ENCODE results near the gene AS3MT.

AS3MT gene

GRCh38 chr10:102856758-102857424, 12.4 kb upstream of the AS3MT start:
- no peak for DNase-seq

- no peak for DNase-seq
Observed at GRCh38 chr10:102859911-102860310, 9.4 kb upstream of the AS3MT start.

GRCh38 chr10:102863660-102864059, 5.6 kb upstream of the AS3MT start:
- DNase-seq: no peak

- DNase-seq: no peak
Observed at GRCh38 chr10:102865620-102866019, 3.6 kb upstream of the AS3MT start.

GRCh38 chr10:102868911-102869257, 386 bp upstream of the AS3MT start:
- DNase-seq: no peak

- no peak for DNase-seq
Observed at GRCh38 chr10:102870221-102870620, 951 bp downstream of the AS3MT start.

- no peak for DNase-seq
Observed at GRCh38 chr10:102872163-102872562, 2.9 kb downstream of the AS3MT start.

- DNase-seq: no peak
Observed at GRCh38 chr10:102876747-102877153, 7.5 kb downstream of the AS3MT start.

- DNase-seq: no peak
Observed at GRCh38 chr10:102878629-102879028, 9.4 kb downstream of the AS3MT start.

- DNase-seq: no peak
Observed at GRCh38 chr10:102880256-102880655, 11.0 kb downstream of the AS3MT start.

- DNase-seq: no peak
Observed at GRCh38 chr10:102888048-102888447, 18.8 kb downstream of the AS3MT start.

GRCh38 chr10:102894466-102895213, 25.4 kb downstream of the AS3MT start:
- no peak for DNase-seq

- no peak for DNase-seq
Observed at GRCh38 chr10:102900006-102900405, 30.7 kb downstream of the AS3MT start.

- no peak for DNase-seq
Observed at GRCh38 chr10:102904346-102904745, 35.1 kb downstream of the AS3MT start.

- no peak for DNase-seq
Observed at GRCh38 chr10:102906507-102906906, 37.2 kb downstream of the AS3MT start.

GRCh38 chr10:102914781-102915180, 45.5 kb downstream of the AS3MT start:
- DNase-seq: no peak

GRCh38 chr10:102916173-102916572, 46.9 kb downstream of the AS3MT start:
- no peak for DNase-seq

- peak; percentile 78 to 85 for DNase-seq
Observed at GRCh38 chr10:102917314-102917961, 48.2 kb downstream of the AS3MT start.

GRCh38 chr10:102917962-102918816, 48.9 kb downstream of the AS3MT start, which contains the start of gene CNNM2:
TSS of gene CNNM2 (plus strand) at chr10:102918294. CDS start at chr10:102918481, 187 bp downstream.
- peak; percentile 98 to 99 for DNase-seq

GRCh38 chr10:102918817-102919245, 49.6 kb downstream of the AS3MT start:
- peak in 1 of 2 donors; percentile 30 for DNase-seq

- peak in 1 of 2 donors; percentile 2 for DNase-seq
Observed at GRCh38 chr10:102919246-102919959, 50.1 kb downstream of the AS3MT start.

Measured in stimulated activated CD4-positive, alpha-beta T cell treated with anti-CD3 and anti-CD28 coated beads, Interleukin-2, amount 100 ng/mL, for 48 hours (primary cell).